Hypothalamus (tissue), 51 donors: ENCODE measurements around the gene LIPJ.

Experiments used
- DNase-seq, 51 donors: peaks; one replicate each; lab custom pipeline; 2025; lab: John Stamatoyannopoulos, UW

LIPJ gene

GRCh38 chr10:88592906-88593305 lies 6.3 kb downstream of the LIPJ start:
- no peak for DNase-seq

GRCh38 chr10:88594482-88594881 lies 7.9 kb downstream of the LIPJ start:
- DNase-seq = no peak

GRCh38 chr10:88598055-88598454 lies 11.5 kb downstream of the LIPJ start:
- no peak for DNase-seq

DNA sequence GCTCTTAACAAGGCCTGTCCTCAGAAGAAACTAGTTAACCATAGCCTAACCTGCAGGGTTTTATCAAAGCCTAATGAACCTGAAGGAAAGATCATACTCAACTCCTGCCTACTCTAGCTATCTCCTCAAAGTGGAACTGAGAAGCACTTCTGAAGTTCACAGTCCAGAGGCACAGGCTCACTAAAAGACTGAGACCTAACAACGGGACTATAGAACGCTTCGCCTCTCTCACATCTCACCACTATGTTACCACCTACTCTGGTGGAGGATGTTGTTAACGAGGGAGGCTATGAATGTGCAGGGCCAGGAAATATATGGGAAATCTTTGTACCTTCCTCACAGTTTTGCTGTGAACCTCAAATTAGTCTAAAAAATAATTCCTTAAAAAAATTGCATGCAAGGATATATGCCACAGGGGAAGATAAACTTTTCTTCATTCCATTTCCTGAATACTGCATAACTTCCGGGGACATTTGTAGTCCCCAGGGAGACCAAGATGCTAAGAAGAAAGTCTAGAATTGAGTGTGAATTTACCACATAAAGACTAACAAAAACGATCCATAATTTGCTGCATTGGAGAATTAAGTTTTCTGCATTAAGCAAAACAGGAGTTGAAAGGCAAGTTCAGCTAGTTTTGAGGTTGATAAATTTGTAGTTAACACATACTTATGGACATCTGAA lies 21.6 kb downstream of the LIPJ start:
- no peak for DNase-seq

GRCh38 chr10:88608780-88609179 lies 22.2 kb downstream of the LIPJ start:
- DNase-seq = no peak

- DNase-seq = peak in 6 of 51 donors; percentile 1 to 16 (median 2)
These were observed 29.9 kb downstream of the LIPJ start for GRCh38 chr10:88616250-88616977.

- no peak for DNase-seq
These were observed 31.3 kb downstream of the LIPJ start for GRCh38 chr10:88617772-88618300.

DNA sequence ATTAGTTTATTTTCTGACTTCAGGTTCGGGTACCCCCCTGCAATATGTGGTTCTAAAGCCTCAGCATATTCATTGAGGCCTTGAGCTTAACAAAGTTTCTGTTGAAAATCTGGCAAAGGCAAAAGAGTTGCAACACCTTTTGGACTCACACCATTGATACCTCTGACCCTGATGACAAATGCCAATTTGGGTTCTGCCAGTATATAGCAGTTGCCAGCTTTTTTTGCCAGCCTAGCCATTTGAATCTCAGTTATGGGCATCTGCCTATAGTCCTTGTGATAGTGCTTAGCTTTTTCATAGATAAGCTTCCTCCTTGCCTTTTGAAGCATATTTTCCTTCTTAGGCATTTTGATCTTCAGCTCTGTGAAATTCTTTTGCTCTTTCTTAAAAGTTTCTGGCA lies 31.9 kb downstream of the LIPJ start:
- no peak for DNase-seq

DNA sequence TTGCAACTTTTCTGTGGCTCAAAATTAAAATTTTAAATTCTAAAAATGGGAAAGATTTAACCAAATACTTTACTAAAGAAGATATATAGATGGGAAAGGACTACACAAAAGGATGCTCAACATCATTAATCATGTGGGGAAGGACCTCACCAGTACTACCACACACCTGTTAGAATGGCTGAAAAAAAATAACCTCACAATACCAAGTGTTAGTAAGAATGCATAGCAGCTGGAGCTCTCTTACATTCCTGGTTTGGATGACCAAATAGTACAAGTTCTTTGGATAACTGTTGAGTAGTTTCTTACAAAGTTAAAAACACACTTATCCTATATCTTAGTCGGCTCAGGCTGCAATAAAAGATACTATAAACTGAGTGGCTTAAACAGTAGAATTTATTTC lies 33.9 kb downstream of the LIPJ start:
- no peak for DNase-seq

DNA sequence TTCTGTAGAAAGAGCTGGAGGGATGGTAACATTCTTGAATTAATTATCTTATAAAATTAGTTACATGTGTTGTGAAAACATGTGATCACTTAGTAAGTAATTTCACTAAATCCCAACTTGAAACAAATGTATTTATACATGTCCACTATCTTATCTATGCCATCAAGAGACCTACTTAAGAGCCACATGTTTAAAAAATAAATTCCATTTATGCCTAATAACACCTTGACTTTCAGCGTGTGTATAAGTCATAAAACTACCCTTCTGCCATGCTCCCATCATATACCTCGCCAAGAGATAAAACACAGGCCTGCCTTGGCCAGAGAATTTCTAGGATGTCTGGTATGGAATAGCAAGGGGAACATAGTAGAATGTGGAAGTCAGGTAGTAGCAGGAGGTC lies 37.3 kb downstream of the LIPJ start:
- DNase-seq = no peak

DNA sequence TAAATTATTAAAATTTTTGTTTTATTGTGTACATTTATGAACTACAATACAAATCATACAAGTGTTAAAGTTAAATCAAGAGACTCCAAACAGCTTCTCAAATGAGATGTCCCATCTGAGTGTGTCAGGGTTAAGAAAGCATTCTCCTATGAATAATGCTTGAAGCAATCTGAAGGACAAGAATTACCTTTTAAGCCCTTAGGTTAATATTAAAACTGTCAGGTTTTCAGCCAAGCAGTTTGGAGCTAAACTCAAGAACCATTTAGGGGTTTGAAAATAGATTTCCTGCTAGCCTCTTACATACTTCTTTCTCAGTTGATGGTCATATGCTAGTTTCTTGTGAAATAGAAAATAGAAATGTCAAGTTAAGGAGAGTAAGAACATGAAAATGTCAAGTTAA lies 38.3 kb downstream of the LIPJ start:
- no peak for DNase-seq

- no peak for DNase-seq
These were observed 53.6 kb downstream of the LIPJ start for GRCh38 chr10:88640186-88640585.

- DNase-seq = no peak
These were observed 55.6 kb downstream of the LIPJ start for GRCh38 chr10:88642209-88642608.

DNA sequence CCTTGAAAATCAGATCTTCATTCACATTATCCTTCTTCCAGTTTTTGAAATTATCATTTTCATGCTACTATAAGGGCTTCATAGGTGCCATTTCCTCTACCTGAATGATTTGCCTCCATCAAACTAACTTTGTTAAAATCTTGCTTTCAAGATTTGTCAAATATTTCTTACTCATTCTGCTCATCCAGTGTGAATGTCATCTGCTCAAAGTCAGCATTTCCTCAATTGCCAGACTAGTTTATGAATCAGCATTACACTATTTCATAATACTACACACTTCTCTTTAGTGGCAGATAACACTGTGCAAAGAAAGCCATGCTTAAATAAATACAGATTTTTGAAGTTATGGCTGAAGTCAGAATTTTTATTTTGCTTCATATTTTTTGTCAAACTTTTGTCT lies 56.4 kb downstream of the LIPJ start:
- DNase-seq = no peak

DNA sequence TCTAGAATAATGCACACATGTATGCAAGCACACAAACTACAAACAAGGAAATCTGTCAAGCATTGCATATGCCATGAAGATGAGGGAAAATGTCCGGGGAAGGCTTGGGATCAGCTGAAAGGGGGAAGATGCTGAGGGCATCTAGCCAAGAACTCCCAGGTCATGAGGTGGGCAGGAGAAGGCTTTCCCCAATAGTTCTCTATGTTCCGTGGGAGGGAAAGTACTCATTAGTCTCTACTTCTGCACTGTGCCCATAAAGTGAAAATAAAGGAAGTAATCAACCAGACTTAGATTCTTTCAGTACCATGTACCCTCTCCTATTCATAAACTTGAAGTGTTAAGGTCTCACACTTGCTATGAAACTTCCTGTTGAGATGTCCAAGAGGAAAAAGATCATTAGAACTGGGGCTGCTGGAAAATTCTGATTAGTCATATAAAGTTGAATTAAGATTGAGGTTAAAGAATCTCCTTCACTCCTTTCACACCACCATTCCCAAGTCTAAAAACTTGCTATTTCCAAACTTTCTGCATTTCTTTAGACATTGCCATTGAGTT lies 60.6 kb downstream of the LIPJ start:
- DNase-seq = no peak

GRCh38 chr10:88651101-88651551 lies 64.6 kb downstream of the LIPJ start:
- DNase-seq = no peak

- no peak for DNase-seq
These were observed 66.1 kb downstream of the LIPJ start for GRCh38 chr10:88652616-88653015.
